Prostate gland (tissue), 2 donors: ENCODE measurements around the gene MELTF.

ENCODE experiments used
- CTCF ChIP-seq, 4 experiments: fragments of 200-600 bp in 2 of 4; fragments of 450-650 bp in 2 of 4; sonication (generic) in 2 of 4; IDR thresholded peaks; 1 replicate in 3 of 4; 2 replicates in 1 of 4; pipeline ENCODE4 v1.5.1; 2016 to 2019; ENCODE audit warnings: antibody characterized with exemption in 4 of 4, mild to moderate bottlenecking in 2 of 4, moderate library complexity in 2 of 4
- POLR2A ChIP-seq: fragments of 450-650 bp; IDR thresholded peaks from one replicate; pipeline ENCODE4 v1.6.1; 2016; ENCODE audit warnings: antibody characterized with exemption, mild to moderate bottlenecking
- POLR2AphosphoS5 ChIP-seq: sonication (generic); formaldehyde crosslinking; IDR thresholded peaks from one replicate; pipeline ENCODE4 v1.6.1; 2017; ENCODE audit warnings: antibody characterized with exemption

GRCh38 chr3:196985298-196985697 is 44.3 kb downstream of the MELTF start:
- no peak for TF ChIP-seq POLR2A
- no peak for TF ChIP-seq CTCF (IDR thresholded peaks at IDR 0.05)
- no peak for TF ChIP-seq POLR2AphosphoS5
